HL-60 (cell line): ENCODE results near the gene ZNF670.

Source experiments
- DNase-seq, 2 experiments: peaks; one replicate each; pipeline ENCODE4 v3.0.0-alpha.2; 2010 to 2020; ENCODE audit warnings: low read depth in 1 of 2, low spot score in 1 of 2
- H3K27ac ChIP-seq: fragments of 250-450 bp; sonication (Bioruptor Pico); replicated peaks from 2 replicates; pipeline ENCODE4 v1.5.1; 2020; ENCODE audit warnings: mild to moderate bottlenecking, moderate library complexity
- H3K27me3 ChIP-seq: fragments of 250-450 bp; sonication (Bioruptor Pico); 2 replicates; pipeline ENCODE4 v1.5.1; 2021; ENCODE audit warnings: mild to moderate bottlenecking, moderate library complexity; ENCODE audit not compliant: insufficient read depth, poor library complexity, severe bottlenecking
- H3K4me3 ChIP-seq: replicated peaks from 2 replicates; pipeline ENCODE4 v1.5.1; 2011; ENCODE audit warnings: mild to moderate bottlenecking, control low read depth, low read length; ENCODE audit not compliant: insufficient read depth
- GABPA ChIP-seq: IDR thresholded peaks from 2 replicates; pipeline ENCODE4 v1.6.1; 2012; ENCODE audit warnings: low read depth
- POLR2AphosphoS5 ChIP-seq: IDR thresholded peaks from 2 replicates; pipeline ENCODE4 v1.6.1; 2012; ENCODE audit warnings: low read depth
- SPI1 ChIP-seq: IDR thresholded peaks from 2 replicates; pipeline ENCODE4 v1.6.1; 2012; ENCODE audit warnings: low read depth, mild to moderate bottlenecking, borderline replicate concordance
- TF ChIP-seq, protein P1 (sequence below): IDR thresholded peaks from one replicate; pipeline ENCODE4 v1.5.1; 2011; ENCODE audit warnings: low read length, control low read depth, inconsistent platforms; ENCODE audit not compliant: insufficient read depth
- TF ChIP-seq, protein P2 (sequence below): IDR thresholded peaks from 2 replicates; pipeline ENCODE4 v1.6.1; 2012; ENCODE audit warnings: low read depth; ENCODE audit not compliant: insufficient replicate concordance

ZNF670 gene

DNA sequence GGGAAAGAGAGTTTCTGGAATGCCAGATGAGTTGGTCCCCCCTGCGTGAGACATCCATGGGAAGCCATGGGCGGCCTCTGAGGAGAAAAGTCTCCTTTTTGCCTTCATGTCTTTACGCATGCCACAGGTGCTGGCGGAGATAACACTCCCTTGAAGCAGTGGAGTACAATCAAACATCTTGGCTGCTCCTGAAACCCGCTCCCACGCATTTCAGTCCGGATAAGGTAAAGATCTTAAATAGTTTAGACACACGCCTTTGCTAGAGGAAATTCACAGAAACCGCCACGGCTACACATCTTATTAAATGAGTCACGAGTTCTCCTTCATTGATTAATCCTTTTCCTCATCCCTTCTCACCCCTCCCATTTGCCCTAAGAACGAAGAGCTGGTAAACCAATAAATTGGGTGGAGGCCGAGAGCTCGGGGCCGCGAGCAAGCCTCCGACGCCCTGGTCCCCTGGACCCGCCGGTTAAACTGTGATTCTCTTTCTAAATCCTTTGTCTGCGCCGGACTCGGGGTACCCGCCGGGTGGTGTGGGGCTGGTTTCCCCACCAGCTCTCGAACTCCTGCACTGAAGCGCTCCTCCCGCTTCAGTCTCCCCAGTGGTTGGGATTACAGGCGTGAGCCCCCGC, 32.1 kb upstream of the ZNF670 start:
- H3K4me3 ChIP-seq, result no peak overlapping the region; the same call in 1 of the 2 replicates

DNA sequence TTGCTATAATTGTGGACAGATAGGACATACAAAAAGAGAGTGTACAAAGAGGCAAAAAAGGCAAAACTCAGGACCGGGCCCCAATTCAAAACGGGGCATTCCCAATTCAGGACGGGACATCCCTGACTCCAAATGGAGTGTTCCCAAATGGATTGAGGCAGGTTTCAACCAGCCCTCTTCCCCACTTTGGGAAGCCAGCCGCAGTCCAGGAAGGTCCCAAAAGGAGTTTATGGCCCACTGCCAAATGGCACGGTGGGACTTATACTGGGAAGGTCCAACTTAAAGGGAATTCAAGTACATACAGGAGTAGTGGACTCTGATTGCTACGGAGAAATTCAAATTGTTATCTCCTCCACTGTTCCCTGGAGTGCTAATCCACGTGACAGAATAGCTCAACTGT, 29.1 kb upstream of the ZNF670 start:
- TF ChIP-seq, protein P1, sequence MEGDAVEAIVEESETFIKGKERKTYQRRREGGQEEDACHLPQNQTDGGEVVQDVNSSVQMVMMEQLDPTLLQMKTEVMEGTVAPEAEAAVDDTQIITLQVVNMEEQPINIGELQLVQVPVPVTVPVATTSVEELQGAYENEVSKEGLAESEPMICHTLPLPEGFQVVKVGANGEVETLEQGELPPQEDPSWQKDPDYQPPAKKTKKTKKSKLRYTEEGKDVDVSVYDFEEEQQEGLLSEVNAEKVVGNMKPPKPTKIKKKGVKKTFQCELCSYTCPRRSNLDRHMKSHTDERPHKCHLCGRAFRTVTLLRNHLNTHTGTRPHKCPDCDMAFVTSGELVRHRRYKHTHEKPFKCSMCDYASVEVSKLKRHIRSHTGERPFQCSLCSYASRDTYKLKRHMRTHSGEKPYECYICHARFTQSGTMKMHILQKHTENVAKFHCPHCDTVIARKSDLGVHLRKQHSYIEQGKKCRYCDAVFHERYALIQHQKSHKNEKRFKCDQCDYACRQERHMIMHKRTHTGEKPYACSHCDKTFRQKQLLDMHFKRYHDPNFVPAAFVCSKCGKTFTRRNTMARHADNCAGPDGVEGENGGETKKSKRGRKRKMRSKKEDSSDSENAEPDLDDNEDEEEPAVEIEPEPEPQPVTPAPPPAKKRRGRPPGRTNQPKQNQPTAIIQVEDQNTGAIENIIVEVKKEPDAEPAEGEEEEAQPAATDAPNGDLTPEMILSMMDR, result no peak
- TF ChIP-seq POLR2AphosphoS5 (no peak), SPI1 (no peak), GABPA (no peak)
- TF ChIP-seq, protein P2, sequence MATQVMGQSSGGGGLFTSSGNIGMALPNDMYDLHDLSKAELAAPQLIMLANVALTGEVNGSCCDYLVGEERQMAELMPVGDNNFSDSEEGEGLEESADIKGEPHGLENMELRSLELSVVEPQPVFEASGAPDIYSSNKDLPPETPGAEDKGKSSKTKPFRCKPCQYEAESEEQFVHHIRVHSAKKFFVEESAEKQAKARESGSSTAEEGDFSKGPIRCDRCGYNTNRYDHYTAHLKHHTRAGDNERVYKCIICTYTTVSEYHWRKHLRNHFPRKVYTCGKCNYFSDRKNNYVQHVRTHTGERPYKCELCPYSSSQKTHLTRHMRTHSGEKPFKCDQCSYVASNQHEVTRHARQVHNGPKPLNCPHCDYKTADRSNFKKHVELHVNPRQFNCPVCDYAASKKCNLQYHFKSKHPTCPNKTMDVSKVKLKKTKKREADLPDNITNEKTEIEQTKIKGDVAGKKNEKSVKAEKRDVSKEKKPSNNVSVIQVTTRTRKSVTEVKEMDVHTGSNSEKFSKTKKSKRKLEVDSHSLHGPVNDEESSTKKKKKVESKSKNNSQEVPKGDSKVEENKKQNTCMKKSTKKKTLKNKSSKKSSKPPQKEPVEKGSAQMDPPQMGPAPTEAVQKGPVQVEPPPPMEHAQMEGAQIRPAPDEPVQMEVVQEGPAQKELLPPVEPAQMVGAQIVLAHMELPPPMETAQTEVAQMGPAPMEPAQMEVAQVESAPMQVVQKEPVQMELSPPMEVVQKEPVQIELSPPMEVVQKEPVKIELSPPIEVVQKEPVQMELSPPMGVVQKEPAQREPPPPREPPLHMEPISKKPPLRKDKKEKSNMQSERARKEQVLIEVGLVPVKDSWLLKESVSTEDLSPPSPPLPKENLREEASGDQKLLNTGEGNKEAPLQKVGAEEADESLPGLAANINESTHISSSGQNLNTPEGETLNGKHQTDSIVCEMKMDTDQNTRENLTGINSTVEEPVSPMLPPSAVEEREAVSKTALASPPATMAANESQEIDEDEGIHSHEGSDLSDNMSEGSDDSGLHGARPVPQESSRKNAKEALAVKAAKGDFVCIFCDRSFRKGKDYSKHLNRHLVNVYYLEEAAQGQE, result no peak
- no peak overlapping the region for H3K27ac ChIP-seq
- no peak overlapping the region for H3K4me3 ChIP-seq
- H3K27me3 ChIP-seq, result peaks cover 13% of the 10 kb centered on the region
- DNase-seq, result no peak

More for the DNA sequence above, 32.1 kb upstream of the ZNF670 start:
- DNase-seq, result no peak
- Histone ChIP-seq H3K27ac (no peak overlapping the region), H3K27me3 (peaks cover 13% of the 10 kb centered on the region)
- no peak for TF ChIP-seq GABPA
- no peak for TF ChIP-seq POLR2AphosphoS5
- TF ChIP-seq, protein P1, result no peak
- TF ChIP-seq, protein P2, result no peak
- no peak for TF ChIP-seq SPI1

DNA sequence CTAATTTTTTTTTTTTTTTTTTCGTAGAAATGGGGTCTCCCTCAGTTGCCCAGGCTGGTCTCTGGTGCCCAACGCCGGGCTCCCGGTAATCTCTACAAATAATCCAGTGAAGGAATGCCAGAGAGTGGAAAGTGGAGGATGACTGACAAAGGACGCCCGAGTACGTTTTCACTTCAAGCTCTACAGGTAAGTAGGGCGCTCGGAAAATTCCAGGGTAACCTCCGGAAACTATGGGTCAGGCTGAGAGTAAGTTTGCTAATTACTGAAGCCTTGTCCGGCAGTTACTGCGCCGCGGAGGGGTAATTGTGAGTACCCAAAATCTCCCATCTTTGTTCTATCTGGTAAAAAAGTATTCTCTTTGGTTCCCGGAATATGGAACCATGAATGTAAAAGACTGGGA, 27.4 kb upstream of the ZNF670 start:
- H3K4me3 ChIP-seq, result no peak overlapping the region
- peaks cover 5% of the 10 kb centered on the region for H3K27me3 ChIP-seq
- H3K27ac ChIP-seq, result no peak overlapping the region
- TF ChIP-seq GABPA (no peak), POLR2AphosphoS5 (no peak), SPI1 (no peak)
- TF ChIP-seq, protein P2, result no peak
- TF ChIP-seq, protein P1, result no peak
- no peak for DNase-seq
